Astrocyte (in vitro differentiated cells and primary cell): ENCODE measurements around the gene CLASP1.

Experiments
- EZH2 ChIP-seq: IDR thresholded peaks from 2 replicates; pipeline ENCODE4 v1.6.1; 2012; ENCODE audit warnings: mild to moderate bottlenecking, low read length, inconsistent platforms; ENCODE audit not compliant: insufficient read depth
- TF ChIP-seq, protein P1 (sequence below): IDR thresholded peaks from 2 replicates; pipeline ENCODE4 v1.5.1; 2011; ENCODE audit warnings: low read depth, mild to moderate bottlenecking, inconsistent platforms, low read length, moderate library complexity; ENCODE audit not compliant: insufficient read depth

DNA sequence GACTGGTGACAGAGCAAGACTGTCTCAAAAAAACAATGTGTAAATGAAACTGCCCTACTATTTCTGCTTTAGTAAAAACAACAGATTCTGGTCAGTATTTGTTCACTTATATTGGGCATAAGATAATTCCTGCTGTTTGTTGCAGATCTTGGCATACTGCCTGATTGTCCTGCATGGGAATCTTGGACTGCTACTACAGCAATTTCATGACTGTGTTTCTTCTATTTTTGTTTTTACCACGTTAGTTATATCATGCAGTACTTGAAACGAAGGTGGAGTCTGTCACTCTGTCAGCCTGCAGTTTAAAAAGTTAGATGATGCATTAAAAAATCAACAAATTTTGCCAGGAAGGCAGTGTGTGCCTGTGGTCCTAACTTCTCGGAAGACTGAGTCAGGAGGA, 14.2 kb upstream of the CLASP1 start:
- TF ChIP-seq, protein P1, sequence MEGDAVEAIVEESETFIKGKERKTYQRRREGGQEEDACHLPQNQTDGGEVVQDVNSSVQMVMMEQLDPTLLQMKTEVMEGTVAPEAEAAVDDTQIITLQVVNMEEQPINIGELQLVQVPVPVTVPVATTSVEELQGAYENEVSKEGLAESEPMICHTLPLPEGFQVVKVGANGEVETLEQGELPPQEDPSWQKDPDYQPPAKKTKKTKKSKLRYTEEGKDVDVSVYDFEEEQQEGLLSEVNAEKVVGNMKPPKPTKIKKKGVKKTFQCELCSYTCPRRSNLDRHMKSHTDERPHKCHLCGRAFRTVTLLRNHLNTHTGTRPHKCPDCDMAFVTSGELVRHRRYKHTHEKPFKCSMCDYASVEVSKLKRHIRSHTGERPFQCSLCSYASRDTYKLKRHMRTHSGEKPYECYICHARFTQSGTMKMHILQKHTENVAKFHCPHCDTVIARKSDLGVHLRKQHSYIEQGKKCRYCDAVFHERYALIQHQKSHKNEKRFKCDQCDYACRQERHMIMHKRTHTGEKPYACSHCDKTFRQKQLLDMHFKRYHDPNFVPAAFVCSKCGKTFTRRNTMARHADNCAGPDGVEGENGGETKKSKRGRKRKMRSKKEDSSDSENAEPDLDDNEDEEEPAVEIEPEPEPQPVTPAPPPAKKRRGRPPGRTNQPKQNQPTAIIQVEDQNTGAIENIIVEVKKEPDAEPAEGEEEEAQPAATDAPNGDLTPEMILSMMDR: no peak
- TF ChIP-seq EZH2: no peak
